K562 (cell line): ENCODE measurements around the gene UNC93B1. TPM values are rescaled to one million over a fixed set of nuclear protein-coding genes. Genes with fewer than 3 reads are reported as not detected.

Source experiments
- ARID1B ChIP-seq: fragments of 450-650 bp; IDR thresholded peaks from 2 replicates; pipeline ENCODE4 v1.6.1; 2016; ENCODE audit warnings: antibody characterized with exemption, mild to moderate bottlenecking, inconsistent platforms
- DMBX1 ChIP-seq: fragments of 250-450 bp; sonication (Bioruptor Pico); IDR thresholded peaks from 2 replicates; pipeline ENCODE4 v1.8.0; 2022; ENCODE audit warnings: inconsistent platforms, mild to moderate bottlenecking, moderate library complexity, borderline replicate concordance
- DNMT1 ChIP-seq: fragments of 450-650 bp; IDR thresholded peaks from 2 replicates; pipeline ENCODE4 v1.6.1; 2016; ENCODE audit warnings: antibody characterized with exemption, mild to moderate bottlenecking
- IRF2 ChIP-seq: sonication (generic); formaldehyde crosslinking; IDR thresholded peaks from 2 replicates; pipeline ENCODE4 v1.8.1; 2022; ENCODE audit warnings: mild to moderate bottlenecking, missing genetic modification reagents
- POLR2H ChIP-seq: IDR thresholded peaks from 2 replicates; pipeline ENCODE4 v1.6.1; 2016; ENCODE audit warnings: missing genetic modification characterization, low read depth, mild to moderate bottlenecking, control low read depth, missing compliant biosample characterization, moderate library complexity
- STAT5B ChIP-seq: fragments of 250-450 bp; sonication (Bioruptor Pico); IDR thresholded peaks from 2 replicates; pipeline ENCODE4 v1.8.0; 2021; ENCODE audit warnings: mild to moderate bottlenecking, inconsistent platforms
- TAF15 ChIP-seq: fragments of 200-400 bp; formaldehyde crosslinking; IDR thresholded peaks from 2 replicates; pipeline ENCODE4 v1.6.1; 2017; ENCODE audit warnings: mild to moderate bottlenecking, low read depth, low read length, moderate library complexity
- ZNF24 ChIP-seq: fragments of 450-650 bp; IDR thresholded peaks from 2 replicates; pipeline ENCODE4 v1.6.1; 2016
- ZNF445 ChIP-seq: fragments of 250-450 bp; sonication (Bioruptor Pico); IDR thresholded peaks from 2 replicates; pipeline ENCODE4 v1.4.0; 2020; ENCODE audit warnings: low read depth, mild to moderate bottlenecking, moderate library complexity
- ZNF583 ChIP-seq: fragments of 250-450 bp; sonication (Bioruptor Pico); IDR thresholded peaks from 2 replicates; pipeline ENCODE4 v1.4.0; 2020
- ZNF584 ChIP-seq: fragments of 200-800 bp; sonication (Bioruptor generic); IDR thresholded peaks from 2 replicates; pipeline ENCODE4 v1.6.1; 2016; ENCODE audit warnings: low read depth, mild to moderate bottlenecking, missing genetic modification characterization, missing compliant biosample characterization
- polyA plus RNA-seq, 8 experiments: library from polyadenylated mRNA; depleted of rRNA in 4 of 8; stranded (reverse) in 5 of 8; unstranded in 3 of 8; fragments of >200 nt; fragmentation: Nextera tagmentation in 2 of 8; fragmentation: Illumina TruSeq in 1 of 8; extraction: Ambion mirVana in 2 of 8; extraction: Trizol in 1 of 8; gene quantifications; 2 replicates each; pipeline versions ENCODE4 v1.2.1 to v1.2.3, GENCODE V29; 2011 to 2014; ENCODE audit warnings: inconsistent platforms in 1 of 8, missing spikeins in 1 of 8
- total RNA-seq, 7 experiments: library from RNA; depleted of rRNA in 6 of 7; stranded (reverse); fragments of >200 nt in 6 of 7; fragmentation: Illumina TruSeq in 2 of 7; extraction: Trizol in 2 of 7; gene quantifications; 2 replicates each; pipeline versions ENCODE4 v1.2.1 to v1.2.3, GENCODE V29; 2011 to 2021; ENCODE audit warnings: low replicate concordance in 1 of 7
- TF ChIP-seq, protein P1 (sequence below), 3 experiments: fragments of 200-800 bp in 1 of 3; fragments of 250-450 bp in 1 of 3; fragments of 450-650 bp in 1 of 3; sonication (Bioruptor Pico) in 1 of 3; sonication (Bioruptor generic) in 1 of 3; formaldehyde crosslinking in 1 of 3; IDR thresholded peaks; 2 replicates each; pipeline versions ENCODE4 v1.6.1 to v1.8.0; 2016 to 2022; ENCODE audit warnings: mild to moderate bottlenecking in 2 of 3, missing genetic modification characterization in 2 of 3, missing compliant biosample characterization in 1 of 3, moderate library complexity in 1 of 3
- TF ChIP-seq, protein P2 (sequence below): IDR thresholded peaks from 2 replicates; pipeline ENCODE4 v1.6.1; 2011; ENCODE audit not compliant: insufficient read length; ENCODE audit errors: extremely low read depth
- TF ChIP-seq, protein P3 (sequence below): IDR thresholded peaks from 2 replicates; pipeline ENCODE4 v1.6.1; 2014; ENCODE audit warnings: antibody characterized with exemption
- TF ChIP-seq, protein P4 (sequence below): sonication (generic); formaldehyde crosslinking; IDR thresholded peaks from 2 replicates; pipeline ENCODE4 v1.8.0; 2022; ENCODE audit warnings: missing genetic modification reagents, mild to moderate bottlenecking, borderline replicate concordance
- TF ChIP-seq, protein P5 (sequence below): sonication (generic); formaldehyde crosslinking; IDR thresholded peaks from 2 replicates; pipeline ENCODE4 v1.8.0; 2022; ENCODE audit warnings: mild to moderate bottlenecking, missing genetic modification reagents, borderline replicate concordance

Gene UNC93B1
- total and polyA plus RNA-seq, 9 of the 15 experiments (the other 6 are each of a cell fraction or from before 2014, with no cell fraction given), result 0.10 to 13.6 (median 6.5) TPM

DNA sequence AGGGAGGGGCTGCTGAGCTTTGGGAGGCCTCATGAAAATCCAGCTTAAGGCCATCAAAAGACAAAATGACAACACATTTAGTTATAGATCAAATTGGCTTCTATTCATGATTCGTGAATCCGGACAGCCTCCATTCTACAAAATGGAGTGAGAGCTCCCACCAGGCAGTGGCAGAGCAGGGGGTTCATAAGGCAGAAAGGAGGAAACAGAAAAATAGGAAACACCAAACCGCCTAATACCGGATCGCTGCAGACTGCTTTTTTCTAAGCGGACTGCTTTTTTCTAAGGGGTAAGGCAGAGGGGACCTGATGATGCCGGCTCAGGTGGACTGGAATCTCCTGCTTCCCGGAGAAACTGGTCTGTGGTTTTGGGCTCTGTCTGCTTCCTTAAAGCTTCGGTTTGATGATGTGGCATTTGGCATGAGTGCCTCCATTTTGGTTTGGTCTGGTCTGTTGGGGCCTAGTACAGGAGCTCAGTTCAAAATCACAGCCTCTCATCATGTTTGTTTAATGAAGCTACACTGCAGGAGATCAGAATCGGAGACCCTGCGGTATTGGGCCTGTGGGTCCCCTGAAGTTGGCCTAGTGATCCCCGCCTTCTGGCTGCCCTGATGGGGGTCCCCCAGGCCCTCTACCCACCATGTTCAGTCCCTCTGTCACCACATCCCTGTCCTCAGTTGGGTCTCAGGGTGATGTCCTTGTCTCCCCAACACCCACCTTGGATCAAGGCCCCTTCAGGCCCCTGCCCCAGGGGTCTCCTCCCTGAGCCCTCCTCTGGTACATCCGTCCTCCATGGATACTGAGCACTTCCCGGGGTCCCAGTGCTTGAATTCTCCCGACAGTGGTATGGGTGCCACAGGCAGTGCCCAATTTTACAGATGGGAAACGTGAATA, 7.4 kb upstream of the UNC93B1 start (continued):
- TF ChIP-seq DNMT1 (no peak), ZNF445 (no peak), IRF2 (CRISPR knock-in tag) (no peak), ZNF583 (peak; percentile 92), DMBX1 (peak; percentile 87), ZNF24 (no peak), ZNF584 (CRISPR knock-in tag) (0 out of 2 replicates have a peak, but pooled peaks have one; percentile 60), POLR2H (no peak), ARID1B (no peak), TAF15 (no peak), STAT5B (CRISPR knock-in tag) (no peak)
- TF ChIP-seq, protein P1, sequence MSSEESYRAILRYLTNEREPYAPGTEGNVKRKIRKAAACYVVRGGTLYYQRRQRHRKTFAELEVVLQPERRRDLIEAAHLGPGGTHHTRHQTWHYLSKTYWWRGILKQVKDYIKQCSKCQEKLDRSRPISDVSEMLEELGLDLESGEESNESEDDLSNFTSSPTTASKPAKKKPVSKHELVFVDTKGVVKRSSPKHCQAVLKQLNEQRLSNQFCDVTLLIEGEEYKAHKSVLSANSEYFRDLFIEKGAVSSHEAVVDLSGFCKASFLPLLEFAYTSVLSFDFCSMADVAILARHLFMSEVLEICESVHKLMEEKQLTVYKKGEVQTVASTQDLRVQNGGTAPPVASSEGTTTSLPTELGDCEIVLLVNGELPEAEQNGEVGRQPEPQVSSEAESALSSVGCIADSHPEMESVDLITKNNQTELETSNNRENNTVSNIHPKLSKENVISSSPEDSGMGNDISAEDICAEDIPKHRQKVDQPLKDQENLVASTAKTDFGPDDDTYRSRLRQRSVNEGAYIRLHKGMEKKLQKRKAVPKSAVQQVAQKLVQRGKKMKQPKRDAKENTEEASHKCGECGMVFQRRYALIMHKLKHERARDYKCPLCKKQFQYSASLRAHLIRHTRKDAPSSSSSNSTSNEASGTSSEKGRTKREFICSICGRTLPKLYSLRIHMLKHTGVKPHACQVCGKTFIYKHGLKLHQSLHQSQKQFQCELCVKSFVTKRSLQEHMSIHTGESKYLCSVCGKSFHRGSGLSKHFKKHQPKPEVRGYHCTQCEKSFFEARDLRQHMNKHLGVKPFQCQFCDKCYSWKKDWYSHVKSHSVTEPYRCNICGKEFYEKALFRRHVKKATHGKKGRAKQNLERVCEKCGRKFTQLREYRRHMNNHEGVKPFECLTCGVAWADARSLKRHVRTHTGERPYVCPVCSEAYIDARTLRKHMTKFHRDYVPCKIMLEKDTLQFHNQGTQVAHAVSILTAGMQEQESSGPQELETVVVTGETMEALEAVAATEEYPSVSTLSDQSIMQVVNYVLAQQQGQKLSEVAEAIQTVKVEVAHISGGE (CRISPR knock-in tag; IDR thresholded peaks at IDR 0.05), result peak in 1 of 3 experiments; percentile 60; a peak in 1 of 6 replicates
- TF ChIP-seq, protein P2, sequence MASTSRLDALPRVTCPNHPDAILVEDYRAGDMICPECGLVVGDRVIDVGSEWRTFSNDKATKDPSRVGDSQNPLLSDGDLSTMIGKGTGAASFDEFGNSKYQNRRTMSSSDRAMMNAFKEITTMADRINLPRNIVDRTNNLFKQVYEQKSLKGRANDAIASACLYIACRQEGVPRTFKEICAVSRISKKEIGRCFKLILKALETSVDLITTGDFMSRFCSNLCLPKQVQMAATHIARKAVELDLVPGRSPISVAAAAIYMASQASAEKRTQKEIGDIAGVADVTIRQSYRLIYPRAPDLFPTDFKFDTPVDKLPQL, result no peak
- TF ChIP-seq, protein P3, sequence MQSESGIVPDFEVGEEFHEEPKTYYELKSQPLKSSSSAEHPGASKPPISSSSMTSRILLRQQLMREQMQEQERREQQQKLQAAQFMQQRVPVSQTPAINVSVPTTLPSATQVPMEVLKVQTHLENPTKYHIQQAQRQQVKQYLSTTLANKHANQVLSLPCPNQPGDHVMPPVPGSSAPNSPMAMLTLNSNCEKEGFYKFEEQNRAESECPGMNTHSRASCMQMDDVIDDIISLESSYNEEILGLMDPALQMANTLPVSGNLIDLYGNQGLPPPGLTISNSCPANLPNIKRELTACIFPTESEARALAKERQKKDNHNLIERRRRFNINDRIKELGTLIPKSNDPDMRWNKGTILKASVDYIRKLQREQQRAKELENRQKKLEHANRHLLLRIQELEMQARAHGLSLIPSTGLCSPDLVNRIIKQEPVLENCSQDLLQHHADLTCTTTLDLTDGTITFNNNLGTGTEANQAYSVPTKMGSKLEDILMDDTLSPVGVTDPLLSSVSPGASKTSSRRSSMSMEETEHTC, result no peak
- TF ChIP-seq, protein P4, sequence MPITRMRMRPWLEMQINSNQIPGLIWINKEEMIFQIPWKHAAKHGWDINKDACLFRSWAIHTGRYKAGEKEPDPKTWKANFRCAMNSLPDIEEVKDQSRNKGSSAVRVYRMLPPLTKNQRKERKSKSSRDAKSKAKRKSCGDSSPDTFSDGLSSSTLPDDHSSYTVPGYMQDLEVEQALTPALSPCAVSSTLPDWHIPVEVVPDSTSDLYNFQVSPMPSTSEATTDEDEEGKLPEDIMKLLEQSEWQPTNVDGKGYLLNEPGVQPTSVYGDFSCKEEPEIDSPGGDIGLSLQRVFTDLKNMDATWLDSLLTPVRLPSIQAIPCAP (CRISPR knock-in tag), result no peak
- TF ChIP-seq, protein P5, sequence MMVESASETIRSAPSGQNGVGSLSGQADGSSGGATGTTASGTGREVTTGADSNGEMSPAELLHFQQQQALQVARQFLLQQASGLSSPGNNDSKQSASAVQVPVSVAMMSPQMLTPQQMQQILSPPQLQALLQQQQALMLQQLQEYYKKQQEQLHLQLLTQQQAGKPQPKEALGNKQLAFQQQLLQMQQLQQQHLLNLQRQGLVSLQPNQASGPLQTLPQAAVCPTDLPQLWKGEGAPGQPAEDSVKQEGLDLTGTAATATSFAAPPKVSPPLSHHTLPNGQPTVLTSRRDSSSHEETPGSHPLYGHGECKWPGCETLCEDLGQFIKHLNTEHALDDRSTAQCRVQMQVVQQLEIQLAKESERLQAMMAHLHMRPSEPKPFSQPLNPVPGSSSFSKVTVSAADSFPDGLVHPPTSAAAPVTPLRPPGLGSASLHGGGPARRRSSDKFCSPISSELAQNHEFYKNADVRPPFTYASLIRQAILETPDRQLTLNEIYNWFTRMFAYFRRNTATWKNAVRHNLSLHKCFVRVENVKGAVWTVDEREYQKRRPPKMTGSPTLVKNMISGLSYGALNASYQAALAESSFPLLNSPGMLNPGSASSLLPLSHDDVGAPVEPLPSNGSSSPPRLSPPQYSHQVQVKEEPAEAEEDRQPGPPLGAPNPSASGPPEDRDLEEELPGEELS (CRISPR knock-in tag), result no peak
